Activated CD8-positive, alpha-beta T cell treated with anti-CD3 and anti-CD28 coated beads for 36 hours (primary cell): ENCODE results near the gene ERP27. TPM values are rescaled to one million over a fixed set of nuclear protein-coding genes. Genes with fewer than 3 reads are reported as not detected.

ENCODE experiments used
- ATAC-seq: fragments of 200-7000 bp; cut with Tn5 transposase; one replicate; pipeline ENCODE4 v1.10.0; 2021; ENCODE audit warnings: mild to moderate bottlenecking, moderate library complexity
- CTCF ChIA-PET: fragments of 350-600 bp; sonication (Branson Sonifier 250); formaldehyde crosslinking; loops from one replicate; lab custom pipeline; 2021; ENCODE audit warnings: antibody characterized with exemption; lab: Charles Lee
- POLR2A ChIA-PET: fragments of 350-600 bp; sonication (Branson Sonifier 250); formaldehyde crosslinking; loops from one replicate; lab custom pipeline; 2021; ENCODE audit warnings: antibody characterized with exemption; lab: Charles Lee
- DNase-seq: peaks from one replicate; pipeline ENCODE4 v3.0.0-alpha.2; 2020
- H3K27ac Mint-ChIP-seq: one replicate; pipeline ENCODE4 v1.8.0; 2021; ENCODE audit warnings: mild to moderate bottlenecking, mixed read lengths
- H3K27me3 Mint-ChIP-seq: one replicate; pipeline ENCODE4 v1.8.0; 2021; ENCODE audit warnings: mixed read lengths
- H3K36me3 Mint-ChIP-seq: one replicate; pipeline ENCODE4 v1.8.0; 2021; ENCODE audit warnings: low read depth, mixed read lengths
- H3K4me1 Mint-ChIP-seq: one replicate; pipeline ENCODE4 v1.8.0; 2021; ENCODE audit warnings: low read depth, mixed read lengths
- H3K4me3 Mint-ChIP-seq: one replicate; pipeline ENCODE4 v1.8.0; 2021; ENCODE audit warnings: mild to moderate bottlenecking, moderate library complexity, mixed read lengths
- H3K9me3 Mint-ChIP-seq: one replicate; pipeline ENCODE4 v1.8.0; 2021; ENCODE audit warnings: mixed read lengths
- intact Hi-C: fragments of 100-400 bp; cut with micrococcal nuclease; formaldehyde crosslinking; loops from one replicate; pipeline ENCODE4 v1.10.0; 2022
- total RNA-seq, 2 experiments: library from RNA; stranded (reverse); gene quantifications; one replicate each; pipeline ENCODE4 v1.2.3, GENCODE V29; 2021
- TF ChIP-seq, protein P1 (sequence below): fragments of 200-600 bp; IDR thresholded peaks from one replicate; pipeline ENCODE4 v1.8.0; 2022; ENCODE audit warnings: antibody characterized with exemption, mild to moderate bottlenecking

ERP27 gene
- total RNA-seq, 2 experiments from 2014 or later = 2.3 to 3.4 TPM

DNA sequence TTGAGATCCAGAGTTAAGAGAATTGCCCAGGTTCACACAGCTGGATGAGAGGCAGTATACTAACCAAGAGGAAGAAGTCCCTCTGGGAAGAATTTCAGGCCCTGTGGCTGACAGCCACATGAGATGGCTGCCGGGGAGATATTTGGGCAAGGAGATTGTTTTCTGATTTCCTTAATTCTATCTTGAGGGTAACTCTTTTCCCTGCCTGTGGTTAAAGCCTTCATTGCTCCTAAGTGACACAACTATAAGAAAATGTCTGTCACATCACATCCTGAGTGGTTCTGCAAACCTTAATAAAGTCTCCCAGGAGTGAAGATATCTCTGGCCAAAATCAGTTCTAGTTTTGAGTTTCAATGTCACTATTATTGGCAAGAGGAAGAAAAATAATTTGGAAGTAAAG, 13.5 kb upstream of the ERP27 start:
- Mint-ChIP-seq H3K27ac (peak overlapping the region; percentile 97), H3K9me3 (no peaks in the 10 kb centered on the region), H3K4me1 (peaks cover 84% of the 10 kb centered on the region), H3K36me3 (peaks cover 85% of the 10 kb centered on the region), H3K4me3 (peak overlapping the region; percentile 68), H3K27me3 (no peaks in the 10 kb centered on the region)
- POLR2A ChIA-PET = interaction anchor here (0.9 to 1.4 kb wide), 4 partner anchors 10 to 182 kb away, joined by 3 to 6 read pairs (median 4); partner anchors contain the start of gene ARHGDIB
- TF ChIP-seq, protein P1, sequence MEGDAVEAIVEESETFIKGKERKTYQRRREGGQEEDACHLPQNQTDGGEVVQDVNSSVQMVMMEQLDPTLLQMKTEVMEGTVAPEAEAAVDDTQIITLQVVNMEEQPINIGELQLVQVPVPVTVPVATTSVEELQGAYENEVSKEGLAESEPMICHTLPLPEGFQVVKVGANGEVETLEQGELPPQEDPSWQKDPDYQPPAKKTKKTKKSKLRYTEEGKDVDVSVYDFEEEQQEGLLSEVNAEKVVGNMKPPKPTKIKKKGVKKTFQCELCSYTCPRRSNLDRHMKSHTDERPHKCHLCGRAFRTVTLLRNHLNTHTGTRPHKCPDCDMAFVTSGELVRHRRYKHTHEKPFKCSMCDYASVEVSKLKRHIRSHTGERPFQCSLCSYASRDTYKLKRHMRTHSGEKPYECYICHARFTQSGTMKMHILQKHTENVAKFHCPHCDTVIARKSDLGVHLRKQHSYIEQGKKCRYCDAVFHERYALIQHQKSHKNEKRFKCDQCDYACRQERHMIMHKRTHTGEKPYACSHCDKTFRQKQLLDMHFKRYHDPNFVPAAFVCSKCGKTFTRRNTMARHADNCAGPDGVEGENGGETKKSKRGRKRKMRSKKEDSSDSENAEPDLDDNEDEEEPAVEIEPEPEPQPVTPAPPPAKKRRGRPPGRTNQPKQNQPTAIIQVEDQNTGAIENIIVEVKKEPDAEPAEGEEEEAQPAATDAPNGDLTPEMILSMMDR = no peak
- ATAC-seq (no peak), DNase-seq (no peak)
- CTCF ChIA-PET = no interaction called here
- intact Hi-C loops = loop anchor here (5.0 to 10.0 kb wide), 2 partner anchors 40 to 557 kb away; no protein-coding TSS in a partner anchor

DNA sequence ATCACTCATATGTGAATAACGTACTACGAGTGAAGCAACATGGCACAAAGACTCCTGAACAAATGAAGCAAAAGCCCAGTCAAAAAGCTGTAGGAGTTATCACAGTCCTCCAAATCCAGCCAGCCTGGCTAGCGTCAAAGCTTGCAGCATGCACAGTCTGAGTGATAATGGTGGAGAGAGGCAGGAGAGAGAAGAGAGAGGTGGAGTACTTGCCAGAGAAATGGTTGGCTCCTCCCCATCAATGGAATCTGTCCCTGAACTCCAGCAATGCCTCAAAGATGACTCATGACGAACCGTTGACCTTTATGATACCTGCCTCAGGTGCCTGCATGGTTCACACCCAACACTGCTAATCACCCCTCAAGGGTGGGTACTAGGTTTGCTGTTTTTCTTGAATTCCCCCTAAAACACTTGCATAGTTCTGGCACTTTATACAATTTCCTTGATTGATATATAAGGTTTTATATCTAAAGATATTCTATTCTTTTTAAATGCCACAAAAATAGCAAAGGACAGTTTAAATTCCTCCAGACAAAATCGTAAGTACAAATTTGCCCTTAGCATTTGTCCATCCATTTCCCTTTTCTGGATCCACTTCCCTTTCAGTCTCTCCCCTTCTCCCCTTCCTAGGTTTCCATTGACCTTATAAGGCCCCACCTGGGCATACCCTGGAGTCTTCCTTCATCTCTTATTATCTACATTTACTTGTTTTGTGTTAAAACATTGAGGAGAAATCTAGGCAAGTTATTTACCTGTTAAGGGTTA, 12.8 kb upstream of the ERP27 start:
- Mint-ChIP-seq H3K36me3 (peaks cover 86% of the 10 kb centered on the region), H3K9me3 (no peaks in the 10 kb centered on the region), H3K27me3 (no peaks in the 10 kb centered on the region), H3K4me3 (peak overlapping the region; percentile 68), H3K4me1 (peaks cover 84% of the 10 kb centered on the region), H3K27ac (peak overlapping the region; percentile 97)
- ChIA-PET POLR2A (interaction anchor here (0.9 to 3.8 kb wide), 6 partner anchors 8 to 181 kb away, joined by 3 to 41 read pairs (median 5); partner anchors contain the start of gene ARHGDIB), CTCF (no interaction called here)
- intact Hi-C loops = loop anchor here (5.0 to 10.0 kb wide), 2 partner anchors 41 to 556 kb away; no protein-coding TSS in a partner anchor
- DNase-seq (no peak), ATAC-seq (no peak)
- TF ChIP-seq, protein P1 = no peak

DNA sequence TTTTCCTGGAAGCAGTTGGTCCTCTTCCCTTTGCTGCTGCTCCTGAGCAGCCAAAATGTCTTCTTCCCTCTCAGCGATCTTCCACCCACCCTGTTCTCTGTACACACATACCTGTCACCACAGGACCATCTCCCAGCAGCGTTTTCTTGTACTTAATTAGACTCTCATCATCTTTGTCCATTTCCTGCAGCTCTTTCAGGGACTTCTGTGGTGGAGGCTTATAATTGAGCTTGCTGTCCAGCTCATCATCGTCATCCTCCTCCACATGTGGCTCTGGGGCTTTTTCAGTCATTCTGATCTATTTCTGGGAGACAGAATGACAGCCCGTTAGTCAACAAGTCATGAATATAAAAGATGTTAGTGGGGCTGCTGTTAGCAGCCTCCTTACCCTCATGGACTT, 12.1 kb upstream of the ERP27 start:
- no peaks in the 10 kb centered on the region for H3K9me3 Mint-ChIP-seq
- DNase-seq (peak; percentile 68), ATAC-seq (peak; percentile 25)
- H3K27ac Mint-ChIP-seq = peak overlapping the region; percentile 97
- ChIA-PET POLR2A (interaction anchor here (1.0 to 3.8 kb wide), 3 partner anchors 9 to 180 kb away, joined by 3 to 41 read pairs (median 5); partner anchors contain the start of gene ARHGDIB), CTCF (no interaction called here)
- TF ChIP-seq, protein P1 = no peak
- H3K36me3 Mint-ChIP-seq = peaks cover 87% of the 10 kb centered on the region
- peaks cover 86% of the 10 kb centered on the region for H3K4me1 Mint-ChIP-seq
- intact Hi-C loops = loop anchor here (5.0 to 10.0 kb wide), 2 partner anchors 42 to 556 kb away; no protein-coding TSS in a partner anchor
- H3K27me3 Mint-ChIP-seq = no peaks in the 10 kb centered on the region
- H3K4me3 Mint-ChIP-seq = peak overlapping the region; percentile 68

DNA sequence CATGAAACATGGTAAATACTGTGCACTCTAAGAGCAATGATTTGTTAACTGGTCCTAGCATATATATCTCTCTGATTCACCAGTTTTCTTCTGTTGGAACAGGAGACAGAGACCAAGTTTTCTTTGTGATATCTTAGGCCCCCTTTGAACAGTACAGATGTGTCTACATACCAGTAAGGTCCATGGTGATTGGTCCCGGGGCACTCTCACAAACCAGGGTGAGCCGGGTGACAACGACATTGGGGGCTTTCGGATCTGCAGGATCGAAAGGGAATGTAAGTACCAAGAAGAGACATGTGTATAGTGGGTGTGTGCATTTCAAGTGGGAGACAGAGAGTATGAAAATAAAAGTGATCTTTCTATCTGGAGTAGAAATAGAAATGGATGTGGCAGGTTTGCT, 11.3 kb upstream of the ERP27 start:
- TF ChIP-seq, protein P1 = no peak
- peak overlapping the region; percentile 97 for H3K27ac Mint-ChIP-seq
- no peaks in the 10 kb centered on the region for H3K27me3 Mint-ChIP-seq
- H3K36me3 Mint-ChIP-seq = peaks cover 92% of the 10 kb centered on the region
- intact Hi-C loops = loop anchor here (5.0 to 10.0 kb wide), 2 partner anchors 43 to 555 kb away; no protein-coding TSS in a partner anchor
- no peaks in the 10 kb centered on the region for H3K9me3 Mint-ChIP-seq
- DNase-seq = peak; percentile 73
- peaks cover 91% of the 10 kb centered on the region for H3K4me1 Mint-ChIP-seq
- POLR2A ChIA-PET = interaction anchor here (1.9 to 3.8 kb wide), 2 partner anchors 10 kb away, joined by 5 to 41 read pairs; partner anchors contain the start of gene ARHGDIB
- H3K4me3 Mint-ChIP-seq = peak overlapping the region; percentile 68
- ATAC-seq = peak; percentile 12
- CTCF ChIA-PET = interaction anchor here (1.7 to 2.6 kb wide), 3 partner anchors 11 to 180 kb away, joined by 4 to 11 read pairs (median 8); partner anchors contain the start of gene ERP27
